ENCODE results near the gene CCL4.
"Not testable (repeated sequence)": the region's sequence is repeated elsewhere in the genome, so short reads cannot be mapped to it uniquely, and the experiment has no call there.

The CCL4 gene

DNA sequence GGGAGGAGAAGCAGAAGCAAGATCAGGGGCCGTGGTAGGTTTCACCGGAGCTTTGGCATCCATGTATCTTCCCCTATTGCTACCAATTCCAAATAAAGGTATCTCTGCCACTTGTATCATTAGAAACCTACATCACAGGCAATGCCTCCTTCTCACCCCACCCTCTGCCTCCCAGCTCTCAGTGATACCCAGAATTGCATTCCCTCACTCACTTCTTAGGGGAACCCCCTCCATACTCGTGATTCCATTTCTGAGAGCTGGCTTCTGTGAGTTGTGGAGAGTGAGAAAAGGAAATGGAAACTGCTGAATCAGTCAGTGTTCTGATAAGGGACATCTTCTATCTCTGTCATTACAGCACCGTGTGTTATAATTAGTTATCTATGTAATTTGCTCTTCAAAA is 11.4 kb upstream of the CCL4 start:
- DNase-seq (ENCODE audit: low read depth): no peak
- no peak overlapping the region for H3K4me3 ChIP-seq (ENCODE audit: low read length)
- TF ChIP-seq, protein P1, sequence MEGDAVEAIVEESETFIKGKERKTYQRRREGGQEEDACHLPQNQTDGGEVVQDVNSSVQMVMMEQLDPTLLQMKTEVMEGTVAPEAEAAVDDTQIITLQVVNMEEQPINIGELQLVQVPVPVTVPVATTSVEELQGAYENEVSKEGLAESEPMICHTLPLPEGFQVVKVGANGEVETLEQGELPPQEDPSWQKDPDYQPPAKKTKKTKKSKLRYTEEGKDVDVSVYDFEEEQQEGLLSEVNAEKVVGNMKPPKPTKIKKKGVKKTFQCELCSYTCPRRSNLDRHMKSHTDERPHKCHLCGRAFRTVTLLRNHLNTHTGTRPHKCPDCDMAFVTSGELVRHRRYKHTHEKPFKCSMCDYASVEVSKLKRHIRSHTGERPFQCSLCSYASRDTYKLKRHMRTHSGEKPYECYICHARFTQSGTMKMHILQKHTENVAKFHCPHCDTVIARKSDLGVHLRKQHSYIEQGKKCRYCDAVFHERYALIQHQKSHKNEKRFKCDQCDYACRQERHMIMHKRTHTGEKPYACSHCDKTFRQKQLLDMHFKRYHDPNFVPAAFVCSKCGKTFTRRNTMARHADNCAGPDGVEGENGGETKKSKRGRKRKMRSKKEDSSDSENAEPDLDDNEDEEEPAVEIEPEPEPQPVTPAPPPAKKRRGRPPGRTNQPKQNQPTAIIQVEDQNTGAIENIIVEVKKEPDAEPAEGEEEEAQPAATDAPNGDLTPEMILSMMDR (IDR thresholded peaks at IDR 0.05; ENCODE audit: insufficient read depth, low read depth, low read length, missing control alignments): no peak

DNA sequence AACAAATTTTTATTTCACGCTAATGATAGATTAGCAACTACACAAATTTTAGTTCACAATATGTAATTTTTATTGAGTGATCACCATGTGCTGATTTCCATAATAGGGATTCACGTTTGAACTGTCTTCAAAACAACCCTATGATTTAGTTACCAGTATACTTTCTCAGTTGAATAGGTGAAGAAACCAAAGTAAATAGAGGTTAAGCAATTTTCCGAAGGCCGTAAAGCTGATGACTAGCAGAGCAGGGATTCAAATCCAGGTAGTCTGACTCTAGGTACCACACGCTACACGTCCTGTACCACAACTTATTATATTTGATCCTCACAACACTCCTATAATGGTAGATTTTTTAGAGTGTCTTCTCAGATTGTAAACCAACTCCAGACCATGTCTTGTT is 10.9 kb upstream of the CCL4 start:
- H3K4me3 ChIP-seq (ENCODE audit: low read length); DNase-seq (ENCODE audit: low read depth): not testable (repeated sequence)

DNA sequence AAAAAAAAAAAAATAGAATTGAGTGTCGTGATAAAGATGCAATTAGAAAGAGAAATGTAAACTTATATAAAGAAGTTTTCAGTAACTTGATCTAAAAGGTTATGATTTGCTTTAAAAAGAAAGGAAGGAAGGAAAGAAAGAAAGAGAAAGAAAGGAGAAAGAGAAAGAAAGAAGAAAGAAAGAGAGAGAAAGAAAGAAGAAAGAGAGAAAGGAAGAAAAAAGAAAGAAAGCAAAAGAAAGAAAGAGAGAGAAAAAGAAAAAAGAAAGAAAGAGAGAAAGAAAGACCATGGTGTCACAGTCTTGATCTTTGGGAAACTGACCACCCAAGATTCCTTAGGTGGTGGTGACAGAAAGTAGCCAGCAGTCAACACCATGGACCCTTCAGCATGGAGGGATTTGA is 9.4 kb upstream of the CCL4 start:
- no peak for DNase-seq (ENCODE audit: low read depth)
- TF ChIP-seq, protein P1 (IDR thresholded peaks at IDR 0.05; ENCODE audit: insufficient read depth, low read depth, low read length, missing control alignments): no peak

DNA sequence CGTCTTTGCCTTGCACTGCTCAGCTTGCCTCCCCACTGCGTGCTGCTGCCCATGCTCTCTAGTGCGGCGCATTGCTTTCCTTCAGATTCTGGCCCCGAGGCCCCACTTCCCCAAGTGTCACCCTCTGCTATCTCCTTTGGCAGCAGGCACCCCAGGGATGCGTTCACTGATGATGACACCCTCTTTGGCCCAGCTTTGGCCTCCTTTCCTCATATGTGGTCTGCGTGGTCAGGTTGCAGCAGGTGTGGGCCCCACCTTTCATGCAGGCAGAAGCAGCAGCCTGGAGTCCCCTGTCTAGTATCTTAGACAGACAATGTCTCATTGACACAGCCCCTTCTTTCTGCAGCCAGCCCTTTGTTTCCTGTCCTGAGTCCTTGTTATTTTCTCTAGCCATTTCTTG is 8.9 kb upstream of the CCL4 start:
- H3K4me3 ChIP-seq (ENCODE audit: low read length): no peak overlapping the region
- DNase-seq (ENCODE audit: low read depth): no peak
- TF ChIP-seq, protein P1 (IDR thresholded peaks at IDR 0.05; ENCODE audit: insufficient read depth, low read depth, low read length, missing control alignments): no peak

More for the DNA sequence above, 9.4 kb upstream of the CCL4 start:
- H3K4me3 ChIP-seq (ENCODE audit: low read length): no peak overlapping the region

DNA sequence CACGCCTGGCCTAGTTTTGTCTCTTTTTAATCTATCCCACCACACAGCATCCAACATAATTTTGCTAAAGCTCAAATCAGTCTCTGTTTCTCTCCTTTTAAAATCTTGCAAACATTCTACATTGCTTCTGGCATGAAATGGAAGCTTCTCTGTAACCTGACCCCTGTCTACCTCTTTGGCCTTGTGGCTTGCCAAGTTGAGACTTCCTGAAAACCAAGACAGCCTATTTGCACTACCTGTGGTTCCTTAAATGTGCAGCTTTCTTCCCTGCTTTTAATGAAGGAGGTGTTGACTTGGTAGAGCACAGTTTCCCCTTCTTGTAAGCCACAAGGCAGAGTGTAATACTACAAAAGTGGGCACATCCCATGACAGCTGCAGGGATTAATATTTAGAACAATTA is 7.6 kb upstream of the CCL4 start:
- TF ChIP-seq, protein P1 (IDR thresholded peaks at IDR 0.05; ENCODE audit: insufficient read depth, low read depth, low read length, missing control alignments): no peak
- DNase-seq (ENCODE audit: low read depth): no peak
- no peak overlapping the region for H3K4me3 ChIP-seq (ENCODE audit: low read length)

DNA sequence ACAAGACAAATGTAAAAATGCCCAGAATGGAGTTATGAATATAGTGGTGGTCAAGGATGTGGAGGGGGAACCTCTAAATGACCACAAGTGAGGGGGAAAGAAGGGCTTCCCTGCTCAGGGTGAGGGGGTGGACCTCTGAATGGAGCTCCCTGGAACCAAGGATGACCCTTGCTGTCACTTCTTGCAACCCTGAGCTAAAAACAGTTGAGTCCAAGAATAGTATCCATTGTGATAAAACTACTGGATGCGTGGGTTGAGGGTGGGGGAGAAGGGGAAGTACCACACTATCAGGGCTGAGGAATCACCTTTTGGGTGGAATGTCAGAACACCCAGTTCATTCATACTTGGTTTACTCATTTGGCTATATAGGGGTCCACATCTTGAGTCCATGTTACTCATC is 4.6 kb upstream of the CCL4 start:
- H3K4me3 ChIP-seq (ENCODE audit: low read length); DNase-seq (ENCODE audit: low read depth): not testable (repeated sequence)

DNA sequence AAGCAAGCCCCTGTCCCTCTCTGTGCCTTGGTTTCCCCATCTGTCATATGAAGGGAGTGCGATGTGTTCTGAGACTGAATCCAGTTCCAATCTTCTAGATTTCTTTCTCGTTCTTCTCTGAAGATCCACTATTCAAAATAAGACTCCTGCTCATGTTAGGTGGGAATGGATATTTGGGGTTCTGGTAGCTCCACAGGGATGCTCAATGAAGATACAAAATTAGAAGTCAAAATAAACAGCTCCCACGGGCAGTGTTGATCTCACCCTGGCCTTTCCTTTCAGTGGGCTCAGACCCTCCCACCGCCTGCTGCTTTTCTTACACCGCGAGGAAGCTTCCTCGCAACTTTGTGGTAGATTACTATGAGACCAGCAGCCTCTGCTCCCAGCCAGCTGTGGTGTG is 619 bp downstream of the CCL4 start:
- not testable (repeated sequence) for H3K4me3 ChIP-seq (ENCODE audit: low read length); DNase-seq (ENCODE audit: low read depth)

DNA sequence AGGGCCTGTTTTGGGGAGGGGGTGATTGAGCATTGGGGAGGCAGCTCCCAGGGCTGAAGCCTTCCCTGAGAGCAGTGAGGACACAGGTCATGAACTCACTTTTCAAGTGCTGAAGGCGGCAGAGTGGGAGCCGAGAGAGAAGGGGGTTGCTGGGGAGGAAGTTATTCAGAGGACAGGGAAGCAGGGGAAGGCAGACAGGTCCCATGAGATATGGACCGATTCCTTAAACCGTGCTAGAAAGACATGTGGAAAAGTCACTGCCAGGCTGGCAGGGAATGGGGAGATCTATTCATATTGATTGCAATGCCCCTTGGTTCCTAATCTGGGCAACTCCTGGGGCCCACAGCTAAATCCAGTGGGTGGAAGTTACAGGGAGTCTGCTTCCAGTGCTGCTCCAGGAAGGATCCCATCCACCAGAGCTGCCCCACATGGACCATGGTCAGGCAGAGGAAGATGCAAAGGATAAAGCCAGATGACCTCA is 1.1 kb downstream of the CCL4 start:
- TF ChIP-seq, protein P1 (IDR thresholded peaks at IDR 0.05; ENCODE audit: insufficient read depth, low read depth, low read length, missing control alignments): no peak
- DNase-seq (ENCODE audit: low read depth): no peak
- H3K4me3 ChIP-seq (ENCODE audit: low read length): no peak overlapping the region

Data from epithelial cell of esophagus (primary cell).